Skeletal muscle satellite cell (primary cell): Measurements from ENCODE around the gene EGR1.
A peak's percentile ranks its signal among the peaks of the same experiment; 100 is the strongest.
"Not testable (repeated sequence)": the region's sequence is repeated elsewhere in the genome, so short reads cannot be mapped to it uniquely, and the experiment has no call there.

Source experiments
- H3K27me3 ChIP-seq: 2 replicates; pipeline ENCODE4 v1.7.0; 2013; ENCODE audit warnings: low read length; ENCODE audit not compliant: control insufficient read depth, insufficient read depth
- H3K36me3 ChIP-seq: 2 replicates; pipeline ENCODE4 v1.7.0; 2013; ENCODE audit warnings: mild to moderate bottlenecking, control low read depth, low read length; ENCODE audit not compliant: insufficient read depth
- H3K4me1 ChIP-seq: 2 replicates; pipeline ENCODE4 v1.7.0; 2013; ENCODE audit warnings: low read length; ENCODE audit not compliant: control insufficient read depth, insufficient read depth
- H3K4me2 ChIP-seq: 2 replicates; pipeline ENCODE4 v1.7.0; 2013; ENCODE audit warnings: mild to moderate bottlenecking, low read length
- H3K4me3 ChIP-seq: 2 replicates; pipeline ENCODE4 v1.7.0; 2013; ENCODE audit warnings: low read length
- H3K9ac ChIP-seq: 2 replicates; pipeline ENCODE4 v1.7.0; 2013; ENCODE audit warnings: mild to moderate bottlenecking, low read depth, low read length, moderate library complexity
- H3K9me3 ChIP-seq: replicated peaks from 2 replicates; pipeline ENCODE4 v1.7.0; 2013; ENCODE audit warnings: mild to moderate bottlenecking, control low read depth, low read length

The EGR1 gene

DNA sequence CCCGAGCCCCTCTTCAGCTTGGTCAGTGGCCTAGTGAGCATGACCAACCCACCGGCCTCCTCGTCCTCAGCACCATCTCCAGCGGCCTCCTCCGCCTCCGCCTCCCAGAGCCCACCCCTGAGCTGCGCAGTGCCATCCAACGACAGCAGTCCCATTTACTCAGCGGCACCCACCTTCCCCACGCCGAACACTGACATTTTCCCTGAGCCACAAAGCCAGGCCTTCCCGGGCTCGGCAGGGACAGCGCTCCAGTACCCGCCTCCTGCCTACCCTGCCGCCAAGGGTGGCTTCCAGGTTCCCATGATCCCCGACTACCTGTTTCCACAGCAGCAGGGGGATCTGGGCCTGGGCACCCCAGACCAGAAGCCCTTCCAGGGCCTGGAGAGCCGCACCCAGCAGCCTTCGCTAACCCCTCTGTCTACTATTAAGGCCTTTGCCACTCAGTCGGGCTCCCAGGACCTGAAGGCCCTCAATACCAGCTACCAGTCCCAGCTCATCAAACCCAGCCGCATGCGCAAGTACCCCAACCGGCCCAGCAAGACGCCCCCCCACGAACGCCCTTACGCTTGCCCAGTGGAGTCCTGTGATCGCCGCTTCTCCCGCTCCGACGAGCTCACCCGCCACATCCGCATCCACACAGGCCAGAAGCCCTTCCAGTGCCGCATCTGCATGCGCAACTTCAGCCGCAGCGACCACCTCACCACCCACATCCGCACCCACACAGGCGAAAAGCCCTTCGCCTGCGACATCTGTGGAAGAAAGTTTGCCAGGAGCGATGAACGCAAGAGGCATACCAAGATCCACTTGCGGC is 1.8 kb downstream of the EGR1 start:
- peaks cover 36% of the 10 kb centered on the region for H3K36me3 ChIP-seq
- peak overlapping the region; percentile 99 for H3K4me2 ChIP-seq
- H3K9me3 ChIP-seq, result no peaks in the 10 kb centered on the region
- H3K27me3 ChIP-seq, result no peaks in the 10 kb centered on the region
- peak overlapping the region; percentile 86 for H3K9ac ChIP-seq
- peak overlapping the region; percentile 86 for H3K4me3 ChIP-seq
- H3K4me1 ChIP-seq, result peaks cover 22% of the 10 kb centered on the region

DNA sequence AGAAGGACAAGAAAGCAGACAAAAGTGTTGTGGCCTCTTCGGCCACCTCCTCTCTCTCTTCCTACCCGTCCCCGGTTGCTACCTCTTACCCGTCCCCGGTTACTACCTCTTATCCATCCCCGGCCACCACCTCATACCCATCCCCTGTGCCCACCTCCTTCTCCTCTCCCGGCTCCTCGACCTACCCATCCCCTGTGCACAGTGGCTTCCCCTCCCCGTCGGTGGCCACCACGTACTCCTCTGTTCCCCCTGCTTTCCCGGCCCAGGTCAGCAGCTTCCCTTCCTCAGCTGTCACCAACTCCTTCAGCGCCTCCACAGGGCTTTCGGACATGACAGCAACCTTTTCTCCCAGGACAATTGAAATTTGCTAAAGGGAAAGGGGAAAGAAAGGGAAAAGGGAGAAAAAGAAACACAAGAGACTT is 2.4 kb downstream of the EGR1 start:
- Histone ChIP-seq H3K4me3 (peak overlapping the region; percentile 86), H3K4me1 (peaks cover 22% of the 10 kb centered on the region), H3K9ac (peak overlapping the region; percentile 86), H3K27me3 (no peaks in the 10 kb centered on the region), H3K4me2 (peak overlapping the region; percentile 99), H3K9me3 (no peaks in the 10 kb centered on the region), H3K36me3 (peaks cover 36% of the 10 kb centered on the region)

- Histone ChIP-seq H3K4me3 (peak overlapping the region; percentile 86), H3K4me1 (peaks cover 22% of the 10 kb centered on the region), H3K27me3 (no peaks in the 10 kb centered on the region), H3K9ac (peak overlapping the region; percentile 86), H3K36me3 (peaks cover 36% of the 10 kb centered on the region), H3K9me3 (no peaks in the 10 kb centered on the region), H3K4me2 (peak overlapping the region; percentile 99)
These were observed 3.1 kb downstream of the EGR1 start for GRCh38 chr5:138468133-138468965.

DNA sequence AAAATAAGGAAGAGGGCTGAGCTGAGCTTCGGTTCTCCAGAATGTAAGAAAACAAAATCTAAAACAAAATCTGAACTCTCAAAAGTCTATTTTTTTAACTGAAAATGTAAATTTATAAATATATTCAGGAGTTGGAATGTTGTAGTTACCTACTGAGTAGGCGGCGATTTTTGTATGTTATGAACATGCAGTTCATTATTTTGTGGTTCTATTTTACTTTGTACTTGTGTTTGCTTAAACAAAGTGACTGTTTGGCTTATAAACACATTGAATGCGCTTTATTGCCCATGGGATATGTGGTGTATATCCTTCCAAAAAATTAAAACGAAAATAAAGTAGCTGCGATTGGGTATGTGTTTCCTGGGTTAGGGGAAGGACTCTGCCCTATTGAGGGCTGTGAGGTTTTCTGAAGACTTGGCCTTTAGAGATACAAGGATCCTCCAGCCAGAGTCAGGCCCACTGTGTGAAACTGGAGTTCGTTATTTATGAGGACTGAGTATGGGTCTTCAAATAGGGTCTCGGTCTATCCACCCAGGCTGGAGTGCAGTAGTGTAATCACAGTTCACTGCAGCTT is 3.8 kb downstream of the EGR1 start:
- no peaks in the 10 kb centered on the region for H3K27me3 ChIP-seq
- peak overlapping the region; percentile 86 for H3K4me3 ChIP-seq
- H3K36me3 ChIP-seq, result peaks cover 36% of the 10 kb centered on the region
- no peaks in the 10 kb centered on the region for H3K9me3 ChIP-seq
- H3K9ac ChIP-seq, result peak overlapping the region; percentile 86
- peaks cover 22% of the 10 kb centered on the region for H3K4me1 ChIP-seq
- peak overlapping the region; percentile 99 for H3K4me2 ChIP-seq

DNA sequence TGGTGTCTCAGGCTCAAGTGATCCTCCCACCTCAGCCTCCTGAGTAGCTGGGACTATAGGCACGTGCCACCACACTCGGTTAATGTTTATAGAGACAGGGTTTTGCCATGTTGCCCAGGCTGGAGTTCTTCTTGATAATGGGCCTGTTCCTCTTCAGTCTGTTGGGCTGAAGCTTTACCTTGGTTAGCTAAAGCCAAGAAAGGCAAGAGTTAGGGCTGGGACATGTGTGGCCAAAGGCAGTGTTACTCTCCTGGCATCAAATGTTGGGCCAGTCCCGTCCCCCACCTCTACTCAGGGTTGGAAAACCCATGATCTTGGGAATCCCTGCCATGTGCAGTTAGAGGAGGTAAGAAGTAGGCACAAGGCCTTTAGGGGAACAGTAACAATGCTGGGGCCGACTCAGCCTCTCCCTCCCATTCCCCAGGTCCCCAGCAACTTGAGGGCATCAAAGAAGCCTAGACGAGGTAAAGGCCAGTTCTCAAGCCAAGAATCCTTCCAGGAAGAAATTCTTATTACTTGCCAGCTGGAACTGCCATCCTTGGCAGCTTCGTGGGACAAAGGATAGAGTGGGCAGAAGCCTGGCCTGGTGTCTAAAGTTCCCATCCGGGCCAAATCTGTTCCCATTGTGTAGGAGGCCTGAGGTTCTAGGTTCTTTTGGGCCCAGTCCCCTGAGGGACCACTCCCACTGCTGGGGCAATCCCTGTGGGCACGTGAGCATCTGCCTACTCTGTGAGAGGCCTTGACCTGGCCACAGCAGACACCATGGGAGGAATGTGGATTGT is 4.5 kb downstream of the EGR1 start:
- H3K4me3 ChIP-seq, result no peak overlapping the region
- peak overlapping the region; percentile 99 for H3K4me2 ChIP-seq
- no peaks in the 10 kb centered on the region for H3K9me3 ChIP-seq
- H3K4me1 ChIP-seq, result peaks cover 22% of the 10 kb centered on the region
- no peaks in the 10 kb centered on the region for H3K27me3 ChIP-seq
- H3K9ac ChIP-seq, result no peak overlapping the region
- peaks cover 36% of the 10 kb centered on the region for H3K36me3 ChIP-seq

DNA sequence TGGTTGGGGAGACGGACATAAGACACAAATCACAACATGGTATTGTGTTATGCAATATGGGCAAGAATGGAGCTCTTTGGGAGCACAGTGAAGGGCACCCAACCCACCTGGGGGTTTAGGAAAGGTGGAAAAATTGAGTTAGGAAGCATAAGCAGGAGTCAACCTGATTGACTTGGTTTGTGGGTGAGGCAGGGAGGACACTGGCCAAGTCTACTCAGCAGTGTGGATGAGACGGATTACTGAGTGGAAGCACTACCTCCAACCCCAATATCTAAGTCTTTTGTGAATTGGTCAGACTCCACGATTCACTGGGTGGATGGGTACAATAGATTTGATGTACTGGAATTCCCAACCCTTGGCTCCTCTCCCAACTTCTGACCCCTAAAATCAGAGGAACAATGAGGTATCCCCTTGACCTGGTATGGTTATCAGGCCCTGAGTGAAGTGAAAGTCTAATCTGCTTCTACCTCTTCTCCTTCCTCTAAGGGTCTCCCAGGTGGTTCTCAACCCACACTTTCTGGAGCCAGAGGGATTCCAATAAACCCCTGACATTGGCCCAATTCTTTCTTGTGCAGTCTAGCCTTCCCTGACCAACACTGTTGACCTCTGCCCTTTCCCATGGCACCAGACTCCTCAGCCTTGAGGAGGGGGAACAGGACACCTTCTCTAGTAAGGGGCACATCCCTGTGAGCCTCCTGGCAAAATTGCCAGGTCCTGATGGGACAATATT is 5.2 kb downstream of the EGR1 start:
- H3K27me3 ChIP-seq, result no peaks in the 10 kb centered on the region
- no peak overlapping the region for H3K4me3 ChIP-seq
- H3K9ac ChIP-seq, result no peak overlapping the region
- no peaks in the 10 kb centered on the region for H3K9me3 ChIP-seq
- H3K36me3 ChIP-seq, result peaks cover 36% of the 10 kb centered on the region
- no peak overlapping the region for H3K4me2 ChIP-seq
- H3K4me1 ChIP-seq, result peaks cover 22% of the 10 kb centered on the region

DNA sequence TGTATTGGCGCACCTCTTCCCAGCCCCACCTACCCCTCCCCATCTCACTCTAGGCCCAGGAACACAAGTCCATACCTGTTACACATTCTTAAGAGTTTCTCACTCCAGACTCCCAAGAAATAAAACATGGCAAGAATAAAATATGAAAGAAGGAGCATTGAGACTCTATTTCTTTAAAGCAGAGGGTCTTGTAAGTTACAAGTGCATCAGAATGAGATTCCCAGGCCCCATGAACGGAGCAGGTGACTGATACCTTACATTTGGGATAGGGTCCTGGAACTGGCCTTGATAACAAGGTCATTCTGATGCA is 5.7 kb downstream of the EGR1 start:
- Histone ChIP-seq H3K9ac (no peak overlapping the region), H3K27me3 (no peaks in the 10 kb centered on the region), H3K9me3 (no peaks in the 10 kb centered on the region), H3K4me2 (no peak overlapping the region), H3K4me3 (no peak overlapping the region), H3K36me3 (peaks cover 32% of the 10 kb centered on the region), H3K4me1 (peaks cover 22% of the 10 kb centered on the region)

DNA sequence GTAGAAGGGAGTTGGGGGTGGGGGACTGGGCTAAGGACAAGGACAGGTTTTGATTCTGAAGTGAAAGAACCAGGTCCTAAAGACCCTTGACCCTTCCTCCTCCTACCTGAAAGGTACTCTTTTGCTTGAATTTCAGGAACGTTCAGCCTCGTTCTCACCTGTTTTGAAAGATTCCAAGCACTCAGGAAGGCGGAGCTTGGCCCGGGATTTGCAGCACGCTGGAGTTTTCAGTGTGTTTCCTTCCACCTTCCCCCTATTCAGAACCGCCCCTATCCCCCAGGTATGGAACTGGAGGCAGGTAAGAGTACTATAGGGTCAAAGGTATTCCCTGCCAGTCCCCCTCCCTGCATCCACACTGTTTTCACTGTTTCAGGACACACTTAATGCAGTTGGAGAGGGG is 7.1 kb downstream of the EGR1 start:
- no peaks in the 10 kb centered on the region for H3K9me3 ChIP-seq
- H3K4me3 ChIP-seq, result no peak overlapping the region
- no peak overlapping the region for H3K9ac ChIP-seq
- no peak overlapping the region for H3K4me2 ChIP-seq
- H3K4me1 ChIP-seq, result peaks cover 15% of the 10 kb centered on the region
- no peaks in the 10 kb centered on the region for H3K27me3 ChIP-seq
- H3K36me3 ChIP-seq, result peaks cover 18% of the 10 kb centered on the region

DNA sequence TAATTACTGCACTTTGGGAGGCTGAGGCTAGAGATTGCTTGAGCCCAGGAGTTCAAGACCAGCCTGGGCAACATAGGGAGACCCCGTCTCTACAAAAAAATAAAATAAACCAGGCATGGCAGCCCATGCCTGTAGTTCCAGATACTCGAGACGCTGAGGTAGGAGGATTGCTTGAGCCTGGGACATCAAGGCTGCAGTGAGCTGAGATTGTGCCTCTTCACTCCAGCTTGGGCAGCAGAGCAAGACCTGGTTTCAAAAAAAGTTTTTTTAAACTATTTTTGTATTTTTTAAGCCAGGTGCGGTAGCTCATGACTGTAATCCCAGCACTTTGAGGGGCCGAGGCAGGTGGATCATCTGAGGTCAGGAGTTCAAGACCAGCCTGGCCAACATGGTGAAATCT is 7.9 kb downstream of the EGR1 start:
- H3K9ac ChIP-seq, H3K4me1 ChIP-seq: not testable (repeated sequence)

DNA sequence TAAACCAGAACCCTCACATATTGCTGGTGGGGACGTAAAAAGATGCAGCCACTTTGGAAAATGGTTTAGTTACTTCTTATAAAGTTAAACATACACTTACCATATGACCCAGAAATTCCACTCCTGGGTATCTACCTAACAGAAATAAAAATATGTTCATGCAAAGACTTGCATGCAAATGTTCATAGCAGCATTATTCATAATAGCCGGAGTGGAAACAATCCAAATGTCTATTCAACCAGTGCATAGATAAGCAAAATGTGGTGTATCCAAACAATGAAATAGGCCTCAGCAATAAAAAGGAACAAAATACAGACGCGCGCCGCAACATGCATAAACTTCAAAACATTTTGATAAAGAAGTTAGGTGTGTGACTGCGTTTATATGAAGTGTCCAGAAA is 11.6 kb downstream of the EGR1 start:
- H3K27me3 ChIP-seq, result peaks cover 2% of the 10 kb centered on the region
- no peaks in the 10 kb centered on the region for H3K36me3 ChIP-seq
- no peak overlapping the region for H3K4me2 ChIP-seq
- no peaks in the 10 kb centered on the region for H3K9me3 ChIP-seq
- H3K9ac ChIP-seq, result no peak overlapping the region
- H3K4me3 ChIP-seq, result no peak overlapping the region
- no peaks in the 10 kb centered on the region for H3K4me1 ChIP-seq

More for the DNA sequence above, 7.9 kb downstream of the EGR1 start:
- H3K4me2 ChIP-seq, H3K27me3 ChIP-seq, H3K9me3 ChIP-seq, H3K4me3 ChIP-seq: not testable (repeated sequence)
- peaks cover 10% of the 10 kb centered on the region for H3K36me3 ChIP-seq
